Stomach (tissue), 4 donors: ENCODE results near the gene PLS1.

ENCODE experiments used
- CTCF ChIP-seq, 7 experiments: fragments of 450-650 bp in 4 of 7; fragments of 200-600 bp in 3 of 7; sonication (generic) in 3 of 7; IDR thresholded peaks; one replicate each; pipeline ENCODE4 v1.5.1; 2016 to 2019; ENCODE audit warnings: antibody characterized with exemption in 7 of 7, control low read depth in 2 of 7, mild to moderate bottlenecking in 1 of 7
- POLR2A ChIP-seq, 4 donors: fragments of 450-650 bp; IDR thresholded peaks; one replicate each; pipeline ENCODE4 v1.6.1; 2016; ENCODE audit warnings: antibody characterized with exemption in 4 of 4, control low read depth in 2 of 4, mild to moderate bottlenecking in 1 of 4, moderate library complexity in 1 of 4

DNA sequence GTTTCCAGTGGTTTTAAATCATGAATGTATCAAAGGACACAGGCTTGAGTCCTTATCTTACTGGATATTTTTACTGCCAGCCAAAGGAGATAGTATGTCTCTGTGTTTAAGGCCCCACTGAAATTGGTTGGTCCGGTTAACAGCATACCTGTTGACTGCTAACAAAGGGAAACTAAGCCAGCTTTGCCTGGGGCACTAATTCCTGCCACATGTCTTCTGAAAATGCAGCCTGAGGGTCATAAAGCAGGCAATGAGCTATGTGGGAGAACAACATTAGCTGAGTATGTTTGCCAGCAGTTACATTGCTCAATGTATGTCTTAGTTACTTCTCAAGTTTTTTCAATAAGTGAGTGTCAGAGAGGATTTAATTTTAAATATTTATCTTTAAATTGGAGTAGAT is 12.4 kb downstream of the PLS1 start:
- TF ChIP-seq CTCF (IDR thresholded peaks at IDR 0.05) (no peak), POLR2A (IDR thresholded peaks at IDR 0.05) (no peak)
